HepG2 (cell line): ENCODE data around the gene ASL. TPM values are rescaled to one million over a fixed set of nuclear protein-coding genes. Genes with fewer than 3 reads are reported as not detected.

Experiments used
- ATRX ChIP-seq: sonication (generic); formaldehyde crosslinking; IDR thresholded peaks from 2 replicates; pipeline ENCODE4 v1.4.0; 2020; ENCODE audit warnings: missing genetic modification reagents, borderline replicate concordance
- BHLHE40 ChIP-seq: IDR thresholded peaks from 2 replicates; pipeline ENCODE4 v1.6.1; 2011; ENCODE audit warnings: low read length, improper control_type of control experiment
- CENPX ChIP-seq: sonication (generic); formaldehyde crosslinking; IDR thresholded peaks from 2 replicates; pipeline ENCODE4 v1.9.0; 2021; ENCODE audit warnings: mild to moderate bottlenecking, missing genetic modification reagents, moderate library complexity
- HIVEP1 ChIP-seq: sonication (generic); formaldehyde crosslinking; IDR thresholded peaks from 2 replicates; pipeline ENCODE4 v1.4.0; 2020; ENCODE audit warnings: mild to moderate bottlenecking, missing genetic modification reagents
- HOXA7 ChIP-seq: sonication (generic); formaldehyde crosslinking; IDR thresholded peaks from 2 replicates; pipeline ENCODE4 v1.8.1; 2022; ENCODE audit warnings: mild to moderate bottlenecking, missing genetic modification reagents, moderate library complexity
- KAT7 ChIP-seq: IDR thresholded peaks from 2 replicates; pipeline ENCODE4 v1.6.1; 2018; ENCODE audit warnings: borderline replicate concordance, missing compliant biosample characterization
- KLF13 ChIP-seq: sonication (generic); formaldehyde crosslinking; IDR thresholded peaks from 2 replicates; pipeline ENCODE4 v1.4.0; 2020; ENCODE audit warnings: mild to moderate bottlenecking, missing genetic modification reagents
- MATR3 ChIP-seq: sonication (generic); formaldehyde crosslinking; IDR thresholded peaks from 2 replicates; pipeline ENCODE4 v1.4.0; 2020; ENCODE audit warnings: missing genetic modification reagents
- NFATC3 ChIP-seq: sonication (generic); formaldehyde crosslinking; IDR thresholded peaks from 2 replicates; pipeline ENCODE4 v1.5.1; 2020; ENCODE audit warnings: mild to moderate bottlenecking, missing genetic modification reagents
- PLSCR1 ChIP-seq: sonication (generic); formaldehyde crosslinking; IDR thresholded peaks from 2 replicates; pipeline ENCODE4 v1.5.0; 2020; ENCODE audit warnings: missing genetic modification reagents, mild to moderate bottlenecking, borderline replicate concordance
- POLR2AphosphoS2 ChIP-seq: IDR thresholded peaks from 2 replicates; pipeline ENCODE4 v1.6.1; 2011; ENCODE audit warnings: low read depth, low read length, improper control_type of control experiment
- RXRB ChIP-seq: IDR thresholded peaks from 2 replicates; pipeline ENCODE4 v1.6.1; 2016; ENCODE audit warnings: borderline replicate concordance, missing genetic modification reagents, missing compliant biosample characterization
- SNAPC2 ChIP-seq: sonication (generic); formaldehyde crosslinking; IDR thresholded peaks from 2 replicates; pipeline ENCODE4 v1.8.1; 2022; ENCODE audit warnings: mild to moderate bottlenecking, missing genetic modification reagents
- SOX13 ChIP-seq, 3 experiments: fragments of 450-650 bp in 1 of 3; sonication (generic) in 1 of 3; formaldehyde crosslinking in 1 of 3; IDR thresholded peaks in 2 of 3; conservative IDR thresholded peaks in 1 of 3; 2 replicates each; pipeline versions ENCODE4 v1.5.0 to v1.6.1; 2016 to 2020; ENCODE audit warnings: antibody characterized with exemption in 1 of 3, mild to moderate bottlenecking in 1 of 3, missing compliant biosample characterization in 1 of 3, missing genetic modification reagents in 1 of 3, moderate library complexity in 1 of 3
- SRSF1 ChIP-seq: fragments of 200-400 bp; formaldehyde crosslinking; optimal IDR thresholded peaks from 2 replicates; pipeline ENCODE3; 2017; ENCODE audit warnings: mild to moderate bottlenecking, low read depth, low read length, moderate library complexity
- SRY ChIP-seq: sonication (generic); formaldehyde crosslinking; IDR thresholded peaks from 2 replicates; pipeline ENCODE4 v1.8.0; 2022; ENCODE audit warnings: mild to moderate bottlenecking, missing genetic modification reagents
- THYN1 ChIP-seq: sonication (generic); formaldehyde crosslinking; IDR thresholded peaks from 2 replicates; pipeline ENCODE4 v1.8.1; 2023; ENCODE audit warnings: low read depth, mild to moderate bottlenecking, moderate library complexity, missing genetic modification reagents, borderline replicate concordance
- ZBTB3 ChIP-seq: sonication (generic); formaldehyde crosslinking; IDR thresholded peaks from 2 replicates; pipeline ENCODE4 v1.4.0; 2020; ENCODE audit warnings: low read depth, mild to moderate bottlenecking, moderate library complexity, missing genetic modification reagents, borderline replicate concordance
- ZBTB33 ChIP-seq: sonication (generic); formaldehyde crosslinking; IDR thresholded peaks from 2 replicates; pipeline ENCODE4 v1.4.0; 2020; ENCODE audit warnings: missing genetic modification reagents
- ZFY ChIP-seq: sonication (generic); formaldehyde crosslinking; IDR thresholded peaks from 2 replicates; pipeline ENCODE4 v1.4.0; 2020; ENCODE audit warnings: missing genetic modification reagents
- ZNF138 ChIP-seq: sonication (generic); formaldehyde crosslinking; IDR thresholded peaks from 2 replicates; pipeline ENCODE4 v1.5.0; 2020; ENCODE audit warnings: mild to moderate bottlenecking, low read depth, missing genetic modification reagents
- ZNF263 ChIP-seq: sonication (generic); formaldehyde crosslinking; IDR thresholded peaks from 2 replicates; pipeline ENCODE4 v1.4.0; 2020; ENCODE audit warnings: missing genetic modification reagents
- ZNF296 ChIP-seq: sonication (generic); formaldehyde crosslinking; conservative IDR thresholded peaks from 2 replicates; pipeline ENCODE4 v1.5.0; 2020; ENCODE audit warnings: mild to moderate bottlenecking, missing genetic modification reagents
- ZNF362 ChIP-seq: sonication (generic); formaldehyde crosslinking; IDR thresholded peaks from 2 replicates; pipeline ENCODE4 v1.4.0; 2020; ENCODE audit warnings: missing genetic modification reagents, mild to moderate bottlenecking, borderline replicate concordance
- ZNF879 ChIP-seq: sonication (generic); formaldehyde crosslinking; IDR thresholded peaks from 2 replicates; pipeline ENCODE4 v1.8.1; 2023; ENCODE audit warnings: missing genetic modification reagents
- polyA plus RNA-seq, 8 experiments: library from polyadenylated mRNA; depleted of rRNA in 3 of 8; stranded (reverse) in 7 of 8; unstranded in 1 of 8; fragments of >200 nt; fragmentation: Illumina TruSeq in 4 of 8; extraction: Trizol in 4 of 8; gene quantifications; 2 replicates each; pipeline versions ENCODE4 v1.2.1 to v1.2.3, GENCODE V29; 2011 to 2016; ENCODE audit warnings: low read depth in 4 of 8, missing spikeins in 1 of 8, mixed read lengths in 1 of 8; ENCODE audit not compliant: insufficient read depth in 1 of 8
- total RNA-seq, 5 experiments: library from RNA; depleted of rRNA; stranded (reverse); fragments of >200 nt; fragmentation: Illumina TruSeq; extraction: Trizol; gene quantifications; 2 replicates each; pipeline ENCODE4 v1.2.3, GENCODE V29; 2016; ENCODE audit warnings: low read depth in 1 of 5
- TF ChIP-seq, protein P1 (sequence below): sonication (generic); formaldehyde crosslinking; IDR thresholded peaks from 2 replicates; pipeline ENCODE4 v1.4.0; 2020; ENCODE audit warnings: missing genetic modification reagents
- TF ChIP-seq, protein P2 (sequence below): sonication (generic); formaldehyde crosslinking; IDR thresholded peaks from 2 replicates; pipeline ENCODE4 v1.8.1; 2023; ENCODE audit warnings: missing genetic modification reagents, mild to moderate bottlenecking, borderline replicate concordance

ASL gene
- total and polyA plus RNA-seq, 2 of the 13 experiments (the other 11 are each of a cell fraction or from before 2014, with no cell fraction given): 71.4 to 96.5 TPM

- no peak; the same call in 1 of the 2 replicates for TF ChIP-seq ZNF362 (CRISPR knock-in tag)
- no peak for TF ChIP-seq POLR2AphosphoS2
- TF ChIP-seq ZNF296 (CRISPR knock-in tag): no peak
- peak; percentile 88 for TF ChIP-seq RXRB (CRISPR knock-in tag)
- TF ChIP-seq MATR3 (CRISPR knock-in tag): no peak
- no peak for TF ChIP-seq CENPX (CRISPR knock-in tag)
- TF ChIP-seq PLSCR1 (CRISPR knock-in tag): no peak
- TF ChIP-seq, protein P1, sequence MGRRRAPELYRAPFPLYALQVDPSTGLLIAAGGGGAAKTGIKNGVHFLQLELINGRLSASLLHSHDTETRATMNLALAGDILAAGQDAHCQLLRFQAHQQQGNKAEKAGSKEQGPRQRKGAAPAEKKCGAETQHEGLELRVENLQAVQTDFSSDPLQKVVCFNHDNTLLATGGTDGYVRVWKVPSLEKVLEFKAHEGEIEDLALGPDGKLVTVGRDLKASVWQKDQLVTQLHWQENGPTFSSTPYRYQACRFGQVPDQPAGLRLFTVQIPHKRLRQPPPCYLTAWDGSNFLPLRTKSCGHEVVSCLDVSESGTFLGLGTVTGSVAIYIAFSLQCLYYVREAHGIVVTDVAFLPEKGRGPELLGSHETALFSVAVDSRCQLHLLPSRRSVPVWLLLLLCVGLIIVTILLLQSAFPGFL (CRISPR knock-in tag): no peak
- no peak; the same call in 1 of the 2 replicates for TF ChIP-seq KAT7 (CRISPR knock-in tag)
- TF ChIP-seq KLF13: no peak
- TF ChIP-seq, protein P2, sequence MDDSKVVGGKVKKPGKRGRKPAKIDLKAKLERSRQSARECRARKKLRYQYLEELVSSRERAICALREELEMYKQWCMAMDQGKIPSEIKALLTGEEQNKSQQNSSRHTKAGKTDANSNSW: no peak
- peak; percentile 94; the same call in 1 of the 2 replicates for TF ChIP-seq ZBTB3
- TF ChIP-seq ZNF879 (CRISPR knock-in tag): no peak
- TF ChIP-seq SRSF1: no peak
- no peak for TF ChIP-seq SNAPC2 (CRISPR knock-in tag)
- no peak for TF ChIP-seq HIVEP1
- no peak for TF ChIP-seq THYN1 (CRISPR knock-in tag)
- no peak for TF ChIP-seq SRY (CRISPR knock-in tag)
- no peak for TF ChIP-seq ZNF138 (CRISPR knock-in tag)
- TF ChIP-seq ZNF263 (CRISPR knock-in tag): no peak
- no peak for TF ChIP-seq ATRX (CRISPR knock-in tag)
- no peak for TF ChIP-seq ZFY (CRISPR knock-in tag)
- TF ChIP-seq ZBTB33 (CRISPR knock-in tag): no peak; the same call in 1 of the 2 replicates
- no peak for TF ChIP-seq HOXA7 (CRISPR knock-in tag)
- no peak for TF ChIP-seq BHLHE40
- TF ChIP-seq SOX13 (IDR thresholded peaks at IDR 0.05): no peak
- TF ChIP-seq SOX13 (CRISPR knock-in tag; conservative IDR thresholded peaks at IDR 0.05 in 1 of 2, IDR thresholded peaks at IDR 0.05 in 1 of 2): peak in 1 of 2 experiments; percentile 82; a peak in 2 of 4 replicates
- TF ChIP-seq NFATC3 (CRISPR knock-in tag): no peak
These were observed 66.7 kb downstream of the ASL start (continued) for GRCh38 chr7:66142334-66142733.
